Activated CD4-positive, alpha-beta memory T cell treated with anti-CD3 and anti-CD28 coated beads, Interleukin-2, amount 10 ng/mL, durations not matched to agents 7 days and 5 days (primary cell): ENCODE measurements around the gene ECE1. TPM values are rescaled to one million over a fixed set of nuclear protein-coding genes. Genes with fewer than 3 reads are reported as not detected.

Source experiments
- CTCF ChIA-PET: fragments of 350-600 bp; sonication (Branson Sonifier 250); formaldehyde crosslinking; loops from one replicate; lab custom pipeline; 2021; ENCODE audit warnings: antibody characterized with exemption, inconsistent platforms; lab: Charles Lee
- POLR2A ChIA-PET: fragments of 350-600 bp; sonication (Branson Sonifier 250); formaldehyde crosslinking; loops from one replicate; lab custom pipeline; 2021; ENCODE audit warnings: antibody characterized with exemption; lab: Charles Lee
- DNase-seq: peaks from one replicate; pipeline ENCODE4 v3.0.0-alpha.2; 2020
- H3K27ac Mint-ChIP-seq: one replicate; pipeline ENCODE4 v1.8.0; 2021; ENCODE audit warnings: mild to moderate bottlenecking, mixed read lengths
- H3K27me3 Mint-ChIP-seq: one replicate; pipeline ENCODE4 v1.8.0; 2021; ENCODE audit warnings: mixed read lengths
- H3K36me3 Mint-ChIP-seq: one replicate; pipeline ENCODE4 v1.8.0; 2021; ENCODE audit warnings: low read depth, mixed read lengths
- H3K4me1 Mint-ChIP-seq: one replicate; pipeline ENCODE4 v1.8.0; 2021; ENCODE audit warnings: mixed read lengths
- H3K4me3 Mint-ChIP-seq: one replicate; pipeline ENCODE4 v1.8.0; 2021; ENCODE audit warnings: mild to moderate bottlenecking, mixed read lengths
- H3K9me3 Mint-ChIP-seq: one replicate; pipeline ENCODE4 v1.8.0; 2021; ENCODE audit warnings: mixed read lengths
- total RNA-seq, 2 experiments: library from RNA; stranded (reverse); gene quantifications; one replicate each; pipeline ENCODE4 v1.2.3, GENCODE V29; 2021

The ECE1 gene
- total RNA-seq, 2 experiments from 2014 or later, result 85.3 to 87.9 TPM

GRCh38 chr1:21269461-21270085 lies 20.7 kb downstream of the ECE1 start:
- H3K9me3 Mint-ChIP-seq, result no peaks in the 10 kb centered on the region
- ChIA-PET POLR2A (interaction anchor here (0.6 to 4.3 kb wide), 7 partner anchors 8 to 76 kb away, joined by 3 to 37 read pairs (median 8); no protein-coding TSS in a partner anchor), CTCF (interaction anchor here (0.9 to 7.6 kb wide), 23 partner anchors 11 to 172 kb away, joined by 3 to 115 read pairs (median 10); partner anchors contain the start of gene ECE1)
- no peaks in the 10 kb centered on the region for H3K27me3 Mint-ChIP-seq
- H3K4me3 Mint-ChIP-seq, result no peak overlapping the region
- peaks cover 66% of the 10 kb centered on the region for H3K36me3 Mint-ChIP-seq
- DNase-seq, result no peak
- no peak overlapping the region for H3K27ac Mint-ChIP-seq
- peaks cover 13% of the 10 kb centered on the region for H3K4me1 Mint-ChIP-seq

- CTCF ChIA-PET, result interaction anchor here (1.8 to 7.6 kb wide), 7 partner anchors 12 to 100 kb away, joined by 4 to 115 read pairs (median 18); partner anchors contain the start of gene ECE1
- Mint-ChIP-seq H3K4me1 (peaks cover 12% of the 10 kb centered on the region), H3K4me3 (no peak overlapping the region), H3K27me3 (no peaks in the 10 kb centered on the region), H3K27ac (no peak overlapping the region), H3K9me3 (no peaks in the 10 kb centered on the region), H3K36me3 (peaks cover 63% of the 10 kb centered on the region)
- DNase-seq, result no peak
- POLR2A ChIA-PET, result interaction anchor here (2.0 to 4.3 kb wide), 4 partner anchors 10 to 77 kb away, joined by 8 to 37 read pairs (median 20); no protein-coding TSS in a partner anchor
Measured at GRCh38 chr1:21268281-21269239, 21.7 kb downstream of the ECE1 start.

- Mint-ChIP-seq H3K27ac (no peak overlapping the region), H3K4me1 (peaks cover 19% of the 10 kb centered on the region), H3K27me3 (no peaks in the 10 kb centered on the region), H3K9me3 (no peaks in the 10 kb centered on the region), H3K4me3 (no peak overlapping the region), H3K36me3 (peaks cover 59% of the 10 kb centered on the region)
- no peak for DNase-seq
- CTCF ChIA-PET, result interaction anchor here (2.3 to 7.6 kb wide), 3 partner anchors 12 to 101 kb away, joined by 6 to 115 read pairs (median 114); partner anchors contain the start of gene ECE1
- POLR2A ChIA-PET, result interaction anchor here (4.3 kb wide), 1 partner anchor 26 kb away, joined by 37 read pairs; no protein-coding TSS in a partner anchor
Measured at GRCh38 chr1:21267191-21268077, 22.8 kb downstream of the ECE1 start.

- CTCF ChIA-PET, result no interaction called here
Measured at GRCh38 chr1:21266119-21266774, 24.0 kb downstream of the ECE1 start.

GRCh38 chr1:21265644-21266043 lies 24.6 kb downstream of the ECE1 start:
- Mint-ChIP-seq H3K9me3 (no peaks in the 10 kb centered on the region), H3K4me3 (no peak overlapping the region), H3K4me1 (peaks cover 37% of the 10 kb centered on the region), H3K36me3 (peaks cover 59% of the 10 kb centered on the region), H3K27me3 (no peaks in the 10 kb centered on the region), H3K27ac (no peak overlapping the region)
- ChIA-PET POLR2A (no interaction called here), CTCF (no interaction called here)
- DNase-seq, result no peak

More at GRCh38 chr1:21266119-21266774, 24.0 kb downstream of the ECE1 start:
- Mint-ChIP-seq H3K36me3 (peaks cover 58% of the 10 kb centered on the region), H3K4me1 (peaks cover 31% of the 10 kb centered on the region), H3K9me3 (no peaks in the 10 kb centered on the region), H3K27ac (no peak overlapping the region), H3K4me3 (no peak overlapping the region), H3K27me3 (no peaks in the 10 kb centered on the region)
- POLR2A ChIA-PET, result no interaction called here
- DNase-seq, result no peak

- DNase-seq, result no peak
- Mint-ChIP-seq H3K4me1 (peaks cover 37% of the 10 kb centered on the region), H3K27ac (peak overlapping the region; percentile 18), H3K9me3 (no peaks in the 10 kb centered on the region), H3K36me3 (peaks cover 59% of the 10 kb centered on the region), H3K27me3 (no peaks in the 10 kb centered on the region), H3K4me3 (no peak overlapping the region)
- ChIA-PET POLR2A (no interaction called here), CTCF (no interaction called here)
Measured at GRCh38 chr1:21264898-21265297, 25.4 kb downstream of the ECE1 start.

GRCh38 chr1:21263653-21264225 lies 26.5 kb downstream of the ECE1 start:
- no peaks in the 10 kb centered on the region for H3K27me3 Mint-ChIP-seq
- POLR2A ChIA-PET, result no interaction called here
- DNase-seq, result no peak
- peaks cover 59% of the 10 kb centered on the region for H3K36me3 Mint-ChIP-seq
- H3K4me3 Mint-ChIP-seq, result no peak overlapping the region
- CTCF ChIA-PET, result no interaction called here
- peaks cover 46% of the 10 kb centered on the region for H3K4me1 Mint-ChIP-seq
- H3K9me3 Mint-ChIP-seq, result no peaks in the 10 kb centered on the region
- no peak overlapping the region for H3K27ac Mint-ChIP-seq

- POLR2A ChIA-PET, result no interaction called here
- H3K4me1 Mint-ChIP-seq, result peaks cover 53% of the 10 kb centered on the region
- H3K4me3 Mint-ChIP-seq, result no peak overlapping the region
- H3K36me3 Mint-ChIP-seq, result peaks cover 60% of the 10 kb centered on the region
- DNase-seq, result no peak
- no peak overlapping the region for H3K27ac Mint-ChIP-seq
- H3K9me3 Mint-ChIP-seq, result no peaks in the 10 kb centered on the region
- no peaks in the 10 kb centered on the region for H3K27me3 Mint-ChIP-seq
- CTCF ChIA-PET, result no interaction called here
Measured at GRCh38 chr1:21263052-21263429, 27.2 kb downstream of the ECE1 start.

- Mint-ChIP-seq H3K4me3 (no peak overlapping the region), H3K9me3 (no peaks in the 10 kb centered on the region), H3K36me3 (peaks cover 59% of the 10 kb centered on the region), H3K4me1 (peaks cover 57% of the 10 kb centered on the region), H3K27me3 (no peaks in the 10 kb centered on the region), H3K27ac (peak overlapping the region; percentile 78)
- CTCF ChIA-PET, result interaction anchor here (0.9 to 1.8 kb wide), 3 partner anchors 8 to 72 kb away, joined by 3 to 14 read pairs (median 3); no protein-coding TSS in a partner anchor
- DNase-seq, result no peak
- POLR2A ChIA-PET, result interaction anchor here (0.8 kb wide), 1 partner anchor 82 kb away, joined by 3 read pairs; no protein-coding TSS in a partner anchor
Measured at GRCh38 chr1:21262293-21263051, 27.8 kb downstream of the ECE1 start.

GRCh38 chr1:21261551-21262292 lies 28.5 kb downstream of the ECE1 start:
- H3K4me1 Mint-ChIP-seq, result peaks cover 64% of the 10 kb centered on the region
- H3K36me3 Mint-ChIP-seq, result peaks cover 60% of the 10 kb centered on the region
- peak; percentile 26 for DNase-seq
- CTCF ChIA-PET, result interaction anchor here (0.9 to 1.8 kb wide), 4 partner anchors 9 to 72 kb away, joined by 3 to 14 read pairs (median 4); no protein-coding TSS in a partner anchor
- POLR2A ChIA-PET, result interaction anchor here (0.6 to 1.0 kb wide), 4 partner anchors 8 to 370 kb away, joined by 3 to 4 read pairs (median 4); no protein-coding TSS in a partner anchor
- H3K4me3 Mint-ChIP-seq, result no peak overlapping the region
- no peaks in the 10 kb centered on the region for H3K27me3 Mint-ChIP-seq
- no peaks in the 10 kb centered on the region for H3K9me3 Mint-ChIP-seq
- peak overlapping the region; percentile 78 for H3K27ac Mint-ChIP-seq
